GM19025 (cell line): ENCODE data around the gene SH3PXD2A.

Experiments used
- ATAC-seq: cut with Tn5 transposase; IDR thresholded peaks from one replicate; pipeline ENCODE4 v1.9.1; 2021; ENCODE audit warnings: mild to moderate bottlenecking, low read depth, moderate library complexity; ENCODE audit not compliant: unreplicated experiment

The SH3PXD2A gene

GRCh38 chr10:103580011-103580410, 275.4 kb downstream of the SH3PXD2A start:
- ATAC-seq = no peak

DNA sequence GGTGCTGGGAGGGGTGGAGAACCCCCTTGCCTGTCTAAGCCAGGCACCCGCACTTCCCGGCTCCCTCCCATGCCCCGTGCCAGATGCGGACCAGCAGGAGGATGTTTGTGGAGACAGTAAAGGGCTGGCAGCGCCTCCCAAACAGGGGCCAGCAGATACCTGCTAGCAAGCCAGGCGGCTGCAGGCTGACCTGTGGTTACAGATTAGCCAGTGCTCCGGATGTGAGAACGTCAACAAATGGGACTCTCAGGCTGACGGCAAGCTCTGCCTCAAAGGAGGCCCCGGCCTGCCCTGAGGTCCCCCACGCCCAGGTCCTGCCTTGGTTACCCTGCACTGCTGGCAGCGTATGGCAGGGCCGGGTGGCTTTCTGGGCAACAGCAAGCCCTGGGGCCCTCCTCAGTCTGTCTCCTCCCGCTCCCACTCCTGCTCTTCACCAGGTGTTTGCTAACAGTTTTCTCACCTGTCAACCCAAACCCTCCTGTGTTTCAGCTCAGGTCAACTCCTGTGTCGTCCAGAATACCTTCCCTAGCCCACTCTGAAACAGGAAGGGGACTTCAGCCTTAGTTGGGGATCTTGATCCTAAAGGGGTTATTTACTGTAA, 276.5 kb downstream of the SH3PXD2A start:
- no peak for ATAC-seq

GRCh38 chr10:103576862-103577261, 278.5 kb downstream of the SH3PXD2A start:
- ATAC-seq = no peak

DNA sequence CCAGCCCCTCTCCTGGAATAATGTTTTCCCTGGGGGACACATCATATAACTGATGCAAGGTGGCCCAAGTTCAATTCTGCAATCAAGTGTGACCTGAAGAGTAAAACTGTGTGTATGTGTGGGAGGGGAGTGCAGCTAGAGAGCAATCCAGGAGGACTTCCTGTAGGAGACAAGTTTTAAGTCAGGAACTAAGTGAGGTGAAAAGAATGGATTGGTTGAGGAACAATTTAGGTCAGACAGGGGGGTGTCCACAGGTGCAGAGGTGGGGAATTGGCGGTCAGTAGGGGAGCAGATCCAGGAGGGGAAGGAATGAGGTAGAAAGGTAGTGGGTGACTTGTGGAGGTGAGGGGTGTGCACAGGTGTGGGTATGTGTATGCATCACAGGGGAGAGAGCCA, 279.3 kb downstream of the SH3PXD2A start:
- ATAC-seq = no peak

DNA sequence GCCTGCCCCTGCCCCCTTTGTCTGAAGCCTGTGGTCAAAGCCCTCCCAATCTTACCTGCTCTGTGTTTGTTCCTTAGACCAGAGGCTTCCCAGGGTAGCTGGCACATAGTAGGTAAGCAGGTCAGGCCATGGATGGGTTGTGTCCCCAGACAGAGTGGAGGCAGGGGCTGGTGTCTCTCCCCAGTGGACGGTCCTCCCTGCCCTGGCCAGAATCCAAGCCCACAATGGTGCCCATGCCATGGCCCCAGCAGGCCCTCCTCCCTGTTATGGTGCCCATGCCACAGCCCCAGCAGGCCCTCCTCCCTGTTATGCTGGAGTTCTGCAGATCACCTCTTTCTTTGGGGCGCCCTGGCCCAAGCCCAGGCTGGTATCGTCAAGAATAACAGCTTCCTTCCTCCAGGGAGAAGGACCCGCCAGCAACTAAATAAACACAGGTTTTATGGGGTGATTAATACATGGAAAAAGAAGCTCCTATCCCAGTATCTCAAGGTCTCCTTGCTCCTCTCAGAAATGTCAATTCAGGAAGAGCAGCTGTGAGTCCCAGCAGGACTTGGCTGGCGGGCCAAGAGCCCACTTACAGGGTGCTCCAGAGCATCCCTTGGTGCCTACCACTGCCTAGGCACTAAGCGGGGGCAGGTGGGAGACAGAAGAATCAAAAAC, 279.8 kb downstream of the SH3PXD2A start:
- no peak for ATAC-seq

- ATAC-seq = no peak
These were observed 281.0 kb downstream of the SH3PXD2A start for GRCh38 chr10:103574097-103575061.

DNA sequence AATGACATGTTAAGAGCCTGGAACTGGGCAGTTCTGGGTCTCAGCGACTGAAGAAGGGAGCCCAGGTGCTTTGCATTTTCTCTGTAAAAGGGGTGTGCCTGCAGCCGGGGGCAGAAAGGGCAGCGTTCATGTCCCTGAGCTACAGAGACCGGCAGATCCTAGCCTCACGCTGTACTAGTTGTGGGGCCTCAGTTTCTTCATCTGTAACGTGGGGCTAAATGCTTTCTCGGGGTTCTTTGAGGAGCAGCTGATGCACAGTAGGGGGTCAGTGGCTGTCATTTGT, 282.2 kb downstream of the SH3PXD2A start:
- no peak for ATAC-seq

DNA sequence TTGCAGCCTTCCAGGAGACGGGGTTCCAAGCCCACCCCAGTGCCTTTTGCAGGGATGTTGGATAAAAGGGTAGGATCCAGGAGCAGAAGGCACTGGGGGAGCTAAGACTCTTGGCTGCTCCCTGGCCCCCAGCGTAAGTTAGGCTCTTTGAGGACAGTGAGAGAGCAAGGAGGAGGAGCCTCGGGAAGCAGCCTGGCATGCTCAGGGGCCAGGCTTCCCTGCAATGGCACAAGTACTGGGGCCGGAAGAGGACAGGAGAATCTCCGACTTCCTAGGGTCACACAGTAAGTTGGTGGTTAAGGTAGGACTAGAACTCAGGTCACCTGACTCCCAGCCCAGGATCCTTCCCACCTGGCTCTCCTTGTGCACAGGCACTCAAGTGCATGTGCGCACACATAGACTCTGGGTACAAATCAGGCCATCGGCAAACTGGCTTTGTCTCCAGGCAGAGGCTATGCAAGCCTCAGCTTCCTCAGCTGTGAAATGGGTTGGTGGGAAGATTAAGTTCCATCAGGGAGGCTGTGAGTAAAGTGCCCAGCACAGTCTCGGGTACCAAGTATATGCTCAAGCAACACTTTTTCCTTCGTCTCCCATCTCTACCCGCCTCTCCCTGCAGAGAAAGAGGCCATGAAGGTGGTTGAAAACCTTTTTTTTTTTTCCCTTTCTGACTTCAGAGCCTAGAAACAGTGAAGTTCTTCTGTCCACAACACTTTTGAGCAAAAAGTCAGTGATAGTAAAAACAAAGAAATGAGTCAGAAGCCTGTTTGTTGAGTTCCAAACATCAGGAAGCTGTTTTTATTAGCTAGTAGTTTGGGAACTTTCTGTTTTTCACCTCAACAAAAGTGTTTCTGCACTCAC, 282.8 kb downstream of the SH3PXD2A start:
- no peak for ATAC-seq

GRCh38 chr10:103571656-103571975, 283.8 kb downstream of the SH3PXD2A start:
- no peak for ATAC-seq

DNA sequence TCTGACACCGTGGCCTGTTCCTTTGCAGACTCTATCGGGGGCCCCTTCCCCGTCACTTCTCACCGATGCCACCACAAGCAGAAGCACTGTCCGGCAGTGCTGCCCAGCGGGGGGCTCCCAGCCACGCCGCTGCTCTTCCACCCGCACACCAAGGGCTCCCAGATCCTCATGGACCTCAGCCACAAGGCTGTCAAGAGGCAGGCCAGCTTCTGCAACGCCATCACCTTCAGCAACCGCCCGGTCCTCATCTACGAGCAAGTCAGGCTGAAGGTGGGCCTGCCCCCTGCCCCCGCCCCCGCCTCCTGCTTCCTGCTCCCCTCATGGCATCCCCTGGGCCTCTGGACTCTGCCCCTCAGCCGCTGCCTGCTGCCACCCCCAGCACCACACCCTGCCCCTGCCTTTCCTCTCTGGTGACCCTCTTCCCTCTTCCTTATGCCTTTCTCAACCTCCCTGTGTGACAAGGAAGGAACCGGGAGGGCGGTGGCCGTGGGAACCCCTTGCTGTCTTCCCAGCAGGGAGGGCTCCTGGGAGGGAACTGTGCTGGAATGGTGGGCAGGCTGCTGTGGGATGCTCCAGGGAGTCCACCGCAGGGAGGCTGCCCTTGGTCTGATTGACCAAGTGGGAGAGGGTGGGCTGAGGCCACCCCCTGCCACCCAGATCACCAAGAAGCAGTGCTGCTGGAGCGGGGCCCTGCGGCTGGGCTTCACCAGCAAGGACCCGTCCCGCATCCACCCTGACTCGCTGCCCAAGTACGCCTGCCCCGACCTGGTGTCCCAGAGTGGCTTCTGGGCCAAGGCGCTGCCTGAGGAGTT, 284.3 kb downstream of the SH3PXD2A start:
- ATAC-seq = no peak

DNA sequence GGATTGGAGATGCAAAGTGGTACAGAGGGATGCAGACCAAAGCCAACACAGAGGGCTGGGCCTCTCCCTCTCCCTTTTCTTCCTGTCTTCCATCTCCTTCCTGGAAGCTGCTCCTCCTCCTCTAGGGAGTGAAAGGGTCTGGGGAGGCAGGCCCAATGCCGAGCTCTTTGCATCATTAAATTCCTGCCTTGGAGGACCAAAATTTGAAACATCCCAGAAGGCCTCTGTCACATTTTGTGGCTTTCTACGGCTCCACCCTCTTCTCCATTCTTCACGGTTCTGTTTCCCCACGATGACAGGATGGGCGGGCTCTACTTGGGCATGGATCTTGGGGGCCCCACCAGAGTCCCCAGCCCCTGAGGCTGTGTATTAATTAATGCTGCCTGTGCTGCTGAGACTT, 285.5 kb downstream of the SH3PXD2A start:
- no peak for ATAC-seq

GRCh38 chr10:103568505-103568904, 286.9 kb downstream of the SH3PXD2A start:
- no peak for ATAC-seq

DNA sequence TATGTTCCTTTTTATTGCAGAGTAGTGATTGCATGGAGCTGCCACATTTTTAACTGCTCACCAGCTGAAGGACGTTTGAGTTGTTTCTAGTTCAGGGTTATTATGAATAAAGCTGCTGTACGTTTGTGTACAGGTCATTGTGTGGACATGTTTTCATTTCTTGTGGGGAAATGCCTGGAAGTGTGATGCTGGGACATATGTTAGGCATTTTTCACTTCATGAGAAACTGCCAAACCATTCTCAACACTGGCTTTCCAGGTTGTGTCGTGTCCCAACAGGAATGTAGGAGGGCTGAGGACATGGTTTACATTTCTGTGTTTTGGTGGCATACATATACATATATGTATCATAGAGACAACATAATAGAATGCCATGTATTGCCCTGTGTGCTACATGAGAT, 288.8 kb downstream of the SH3PXD2A start:
- no peak for ATAC-seq

DNA sequence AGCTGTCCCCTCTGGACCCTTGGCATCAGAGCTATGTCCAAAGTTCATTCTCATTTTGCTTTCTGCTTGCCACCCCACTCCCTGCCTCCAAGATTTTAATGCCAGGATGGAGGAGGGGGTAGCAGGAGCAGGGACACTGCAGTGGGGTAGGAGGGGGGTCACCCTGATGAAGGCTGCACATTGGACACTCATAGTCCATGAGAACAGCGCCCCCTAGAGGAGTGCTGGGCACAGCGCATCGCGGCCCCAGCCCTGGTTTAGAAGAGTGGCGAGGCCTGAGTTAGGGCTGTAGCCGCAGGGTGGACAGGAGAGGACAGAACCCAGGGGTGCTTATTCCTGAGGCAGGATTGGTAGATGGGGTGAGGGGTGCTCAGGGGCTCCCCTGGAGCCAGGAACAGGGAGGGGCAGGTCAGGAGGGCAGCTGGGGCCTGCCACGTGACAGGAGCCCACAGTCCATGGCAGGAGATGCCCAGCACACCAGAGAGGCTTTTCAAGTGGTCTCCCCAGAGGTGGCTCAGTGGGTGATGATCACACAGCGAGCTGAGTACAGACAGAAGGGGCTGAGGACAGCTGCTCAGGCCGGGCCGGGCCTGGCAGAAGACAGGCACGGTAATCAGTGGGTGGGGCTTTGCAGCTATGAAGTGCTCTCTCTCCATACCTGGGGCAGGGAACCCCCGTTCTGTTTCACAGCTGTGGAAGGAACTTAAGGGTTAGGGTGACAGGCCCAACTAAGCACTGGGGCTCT, 290.4 kb downstream of the SH3PXD2A start:
- no peak for ATAC-seq

- ATAC-seq = no peak
These were observed 291.3 kb downstream of the SH3PXD2A start for GRCh38 chr10:103564116-103564501.

- no peak for ATAC-seq
These were observed 291.9 kb downstream of the SH3PXD2A start for GRCh38 chr10:103563231-103564115.

- no peak for ATAC-seq
These were observed 293.0 kb downstream of the SH3PXD2A start for GRCh38 chr10:103562383-103562782.

DNA sequence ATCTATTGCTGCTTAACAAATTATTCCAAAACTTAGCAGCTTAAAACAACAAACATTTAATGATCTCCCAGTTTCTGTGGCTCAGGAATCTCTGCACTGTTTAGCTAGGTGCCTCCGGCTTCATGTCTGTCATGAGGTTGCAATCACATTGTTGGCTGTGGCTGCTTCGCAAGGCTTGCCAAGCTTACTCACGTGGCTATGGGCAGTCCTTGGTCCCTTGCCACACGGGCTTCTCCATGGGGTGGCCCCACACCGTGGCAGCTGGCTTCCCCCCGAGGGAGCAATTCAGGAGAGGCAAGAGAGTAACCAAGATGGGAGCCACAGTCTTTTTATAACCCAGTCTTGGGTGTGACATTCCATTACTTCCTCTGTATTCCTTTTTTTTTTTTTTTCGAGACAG, 294.5 kb downstream of the SH3PXD2A start:
- ATAC-seq = no peak
